NOMO-1 treated with dmso at 0.1 percent for 144 hours (cell line): Measurements from ENCODE around the gene MAP1LC3A.
A peak's percentile ranks its signal among the peaks of the same experiment; 100 is the strongest.

Experiments
- DNase-seq: peaks from one replicate; lab custom pipeline; 2025; ENCODE audit not compliant: unreplicated experiment; lab: John Stamatoyannopoulos, UW

MAP1LC3A gene

GRCh38 chr20:34574861-34575260, 16.3 kb downstream of the MAP1LC3A start:
- DNase-seq = no peak

GRCh38 chr20:34575271-34575670, 16.8 kb downstream of the MAP1LC3A start:
- no peak for DNase-seq

GRCh38 chr20:34575756-34576155, 17.2 kb downstream of the MAP1LC3A start:
- DNase-seq = no peak

GRCh38 chr20:34577061-34577460, 18.5 kb downstream of the MAP1LC3A start:
- no peak for DNase-seq

GRCh38 chr20:34578025-34578424, 19.5 kb downstream of the MAP1LC3A start:
- DNase-seq = no peak

- no peak for DNase-seq
These were observed 20.0 kb downstream of the MAP1LC3A start for GRCh38 chr20:34578521-34578920.

GRCh38 chr20:34579191-34579978, 20.9 kb downstream of the MAP1LC3A start:
- DNase-seq = no peak

- peak; percentile 23 for DNase-seq
These were observed 21.7 kb downstream of the MAP1LC3A start for GRCh38 chr20:34579979-34580940.

- DNase-seq = no peak
These were observed 23.0 kb downstream of the MAP1LC3A start for GRCh38 chr20:34581341-34582184.

- DNase-seq = no peak
These were observed 23.7 kb downstream of the MAP1LC3A start for GRCh38 chr20:34582221-34582620.

GRCh38 chr20:34582911-34583310, 24.4 kb downstream of the MAP1LC3A start:
- no peak for DNase-seq

GRCh38 chr20:34583544-34583943, 25.0 kb downstream of the MAP1LC3A start:
- DNase-seq = no peak

- DNase-seq = no peak
These were observed 26.5 kb downstream of the MAP1LC3A start for GRCh38 chr20:34585019-34585418.

GRCh38 chr20:34586488-34587163, 28.1 kb downstream of the MAP1LC3A start:
- no peak for DNase-seq

- no peak for DNase-seq
These were observed 37.1 kb downstream of the MAP1LC3A start for GRCh38 chr20:34595377-34596184.

- peak; percentile 15 for DNase-seq
These were observed 42.6 kb downstream of the MAP1LC3A start for GRCh38 chr20:34600892-34601653.

- no peak for DNase-seq
These were observed 46.7 kb downstream of the MAP1LC3A start for GRCh38 chr20:34604980-34605788.

- no peak for DNase-seq
These were observed 48.5 kb downstream of the MAP1LC3A start for GRCh38 chr20:34607066-34607465.
